ENCODE results near the gene SOX21. TPM values are rescaled to one million over a fixed set of nuclear protein-coding genes. Genes with fewer than 3 reads are reported as not detected.

SOX21 gene
- total and polyA plus RNA-seq, 7 donors: 0.60 TPM; not detected in 6

DNA sequence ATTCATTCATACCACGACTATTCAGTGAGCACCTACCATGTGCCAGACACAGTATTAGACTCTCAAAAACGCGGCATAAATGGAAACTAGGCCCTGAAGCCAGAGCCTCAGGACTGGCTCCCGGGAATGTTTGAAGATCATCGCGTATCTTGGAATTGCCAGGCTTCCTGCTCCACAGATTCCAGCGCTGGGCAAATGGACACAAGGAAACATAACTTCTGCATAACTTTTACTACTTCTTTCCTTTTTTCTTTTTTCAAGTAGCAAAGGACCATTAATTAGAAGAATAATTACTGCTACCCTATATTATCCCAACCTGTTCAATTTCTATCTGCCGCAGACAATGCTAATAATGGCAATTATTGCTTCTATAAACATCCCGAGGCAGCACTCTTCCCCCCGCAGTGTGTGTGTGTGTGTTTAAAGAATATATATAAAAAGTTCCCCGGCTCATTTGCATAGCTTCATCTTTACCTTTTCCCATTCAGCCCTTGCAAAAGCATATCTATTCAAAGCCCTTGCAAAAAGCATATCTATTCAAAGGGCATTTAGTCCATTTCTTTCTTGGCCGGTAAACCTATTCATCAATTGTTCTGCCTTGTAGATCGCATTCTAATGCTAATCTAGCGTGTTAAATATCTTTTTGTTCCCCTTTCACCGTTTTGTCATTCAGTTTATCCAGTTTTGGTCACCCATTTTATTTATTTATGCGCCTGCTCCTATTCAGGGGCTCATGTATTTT, 6.1 kb downstream of the SOX21 start:
- peaks cover 85 to 100% (median 98%) of the 10 kb centered on the region in 3 donors for H3K27me3 ChIP-seq
- H3K36me3 ChIP-seq: no peaks in the 10 kb centered on the region
- no peak overlapping the region for H3K4me3 ChIP-seq
- no peak overlapping the region for H3K27ac ChIP-seq
- 10 to 11% methylated on average over 16 of the region's 16 CpGs for WGBS, 2 donors
- no peak for DNase-seq
- intact Hi-C loops (cut with DNase I): no loop called here
- H3K4me1 ChIP-seq: peaks cover 0 to 32% (median 21%) of the 10 kb centered on the region in 4 donors
- H3K9me3 ChIP-seq: peaks cover 0 to 3% (median 0%) of the 10 kb centered on the region in 4 donors
- TF ChIP-seq POLR2AphosphoS5 (IDR thresholded peaks at IDR 0.05) (no peak), POLR2A (IDR thresholded peaks at IDR 0.05) (no peak), EP300 (IDR thresholded peaks at IDR 0.05) (no peak), CTCF (IDR thresholded peaks at IDR 0.05) (no peak)

- peaks cover 0 to 23% (median 13%) of the 10 kb centered on the region in 4 donors for H3K4me1 ChIP-seq
- H3K9me3 ChIP-seq: peaks cover 0 to 3% (median 0%) of the 10 kb centered on the region in 4 donors
- TF ChIP-seq EP300 (IDR thresholded peaks at IDR 0.05) (no peak), POLR2A (IDR thresholded peaks at IDR 0.05) (no peak), CTCF (IDR thresholded peaks at IDR 0.05) (no peak), POLR2AphosphoS5 (IDR thresholded peaks at IDR 0.05) (no peak)
- no peaks in the 10 kb centered on the region for H3K36me3 ChIP-seq
- intact Hi-C loops (cut with DNase I): no loop called here
- 11 to 19% methylated on average over 40 of the region's 40 CpGs for WGBS, 2 donors
- H3K27ac ChIP-seq: no peak overlapping the region
- H3K27me3 ChIP-seq: peaks cover 81 to 99% (median 95%) of the 10 kb centered on the region in 3 donors
- no peak overlapping the region for H3K4me3 ChIP-seq
- DNase-seq: no peak
These were observed 7.0 kb downstream of the SOX21 start for GRCh38 chr13:94705081-94706030.

DNA sequence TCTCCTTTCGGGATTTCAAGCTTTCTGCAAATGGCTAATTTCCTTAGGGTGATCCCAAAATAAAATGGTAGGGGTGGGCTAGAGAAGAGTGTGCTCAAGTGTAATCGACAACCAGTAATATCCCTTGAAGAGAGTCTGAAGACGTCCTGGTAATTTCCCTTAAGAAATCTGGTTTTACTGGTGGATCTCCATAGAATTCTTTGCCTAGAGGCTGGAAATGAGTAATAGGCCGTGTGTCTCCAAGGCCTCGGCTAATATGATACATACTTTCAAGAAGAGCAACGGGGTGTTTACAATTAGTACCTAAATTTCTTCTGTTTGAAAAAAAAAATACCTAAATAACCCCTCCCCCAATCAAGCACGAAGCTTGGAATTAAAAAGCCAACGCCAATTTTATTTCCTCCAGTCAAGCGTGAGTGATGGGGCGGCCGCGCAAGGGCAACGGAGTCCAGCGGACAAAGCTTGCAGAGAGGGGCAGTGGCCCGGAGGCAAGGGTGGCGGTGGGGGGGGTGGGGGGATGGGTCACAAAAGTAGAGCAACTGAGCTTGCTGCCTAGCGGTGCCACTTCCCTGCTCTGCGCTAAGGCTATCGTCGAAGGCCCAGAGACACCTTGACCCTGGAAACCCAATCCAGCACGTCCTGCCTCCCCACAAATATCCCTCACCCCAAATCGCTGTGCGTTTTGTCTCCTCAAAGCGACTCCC, 7.8 kb downstream of the SOX21 start:
- Histone ChIP-seq H3K36me3 (no peaks in the 10 kb centered on the region), H3K4me1 (peaks cover 0 to 22% (median 13%) of the 10 kb centered on the region in 4 donors), H3K27me3 (peaks cover 75 to 99% (median 87%) of the 10 kb centered on the region in 3 donors), H3K9me3 (peaks cover 0 to 3% (median 0%) of the 10 kb centered on the region in 4 donors), H3K4me3 (no peak overlapping the region), H3K27ac (no peak overlapping the region)
- TF ChIP-seq CTCF (IDR thresholded peaks at IDR 0.05): no peak
- no peak for TF ChIP-seq EP300 (IDR thresholded peaks at IDR 0.05)
- TF ChIP-seq POLR2A (IDR thresholded peaks at IDR 0.05): no peak
- no peak for TF ChIP-seq POLR2AphosphoS5 (IDR thresholded peaks at IDR 0.05)
- intact Hi-C loops (cut with DNase I): no loop called here
- 11 to 21% methylated on average over 24 of the region's 24 CpGs for WGBS, 2 donors
- DNase-seq: no peak

DNA sequence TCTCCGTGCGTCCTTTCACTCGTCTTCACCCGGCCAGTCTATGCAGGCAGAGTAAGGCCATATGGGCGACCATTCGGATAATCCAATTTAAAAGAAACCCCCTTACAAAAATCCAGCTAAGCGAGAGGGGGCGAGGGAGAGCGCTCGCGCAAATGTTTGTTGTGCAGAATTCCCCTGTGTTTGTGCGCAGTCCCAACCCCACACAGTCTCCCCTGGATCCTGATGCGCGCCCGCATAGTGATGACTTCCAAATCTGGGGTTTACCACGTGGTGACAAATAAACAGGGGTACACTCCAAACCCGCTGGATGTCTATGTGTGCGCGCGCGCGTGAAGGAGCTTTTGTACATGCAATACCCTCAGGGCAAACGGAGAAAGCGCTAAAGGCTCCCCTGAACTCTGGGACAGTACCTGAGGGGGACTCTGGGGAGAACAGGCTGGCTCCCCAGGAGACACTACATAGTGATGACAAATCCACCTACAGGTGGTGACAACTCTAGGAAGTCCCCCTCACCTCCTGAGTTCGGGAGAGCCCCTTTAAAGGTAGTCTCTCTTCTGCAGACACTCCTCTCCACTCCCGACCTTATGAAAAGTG, 8.5 kb downstream of the SOX21 start:
- H3K4me1 ChIP-seq: peaks cover 0 to 22% (median 13%) of the 10 kb centered on the region in 4 donors
- TF ChIP-seq CTCF (IDR thresholded peaks at IDR 0.05): no peak
- TF ChIP-seq POLR2A (IDR thresholded peaks at IDR 0.05): no peak
- TF ChIP-seq POLR2AphosphoS5 (IDR thresholded peaks at IDR 0.05): no peak
- TF ChIP-seq EP300 (IDR thresholded peaks at IDR 0.05): no peak
- H3K9me3 ChIP-seq: peaks cover 0 to 3% (median 0%) of the 10 kb centered on the region in 4 donors
- no peaks in the 10 kb centered on the region for H3K36me3 ChIP-seq
- H3K4me3 ChIP-seq: no peak overlapping the region
- WGBS, 2 donors: 8 to 17% methylated on average over 26 of the region's 26 CpGs
- peaks cover 69 to 99% (median 80%) of the 10 kb centered on the region in 3 donors for H3K27me3 ChIP-seq
- no peak for DNase-seq
- intact Hi-C loops (cut with DNase I): no loop called here
- no peak overlapping the region for H3K27ac ChIP-seq

All from sigmoid colon (tissue), 7 donors.